HG02588 (cell line): ENCODE data around the gene STX5.
A peak's percentile ranks its signal among the peaks of the same experiment; 100 is the strongest.
"Not testable (repeated sequence)": the region's sequence is repeated elsewhere in the genome, so short reads cannot be mapped to it uniquely, and the experiment has no call there.

ENCODE experiments used
- ATAC-seq: cut with Tn5 transposase; IDR thresholded peaks from one replicate; pipeline ENCODE4 v1.9.1; 2021; ENCODE audit warnings: mild to moderate bottlenecking, moderate library complexity; ENCODE audit not compliant: unreplicated experiment

STX5 gene

GRCh38 chr11:62854825-62855570 is 23.1 kb upstream of the STX5 start:
- no peak for ATAC-seq

DNA sequence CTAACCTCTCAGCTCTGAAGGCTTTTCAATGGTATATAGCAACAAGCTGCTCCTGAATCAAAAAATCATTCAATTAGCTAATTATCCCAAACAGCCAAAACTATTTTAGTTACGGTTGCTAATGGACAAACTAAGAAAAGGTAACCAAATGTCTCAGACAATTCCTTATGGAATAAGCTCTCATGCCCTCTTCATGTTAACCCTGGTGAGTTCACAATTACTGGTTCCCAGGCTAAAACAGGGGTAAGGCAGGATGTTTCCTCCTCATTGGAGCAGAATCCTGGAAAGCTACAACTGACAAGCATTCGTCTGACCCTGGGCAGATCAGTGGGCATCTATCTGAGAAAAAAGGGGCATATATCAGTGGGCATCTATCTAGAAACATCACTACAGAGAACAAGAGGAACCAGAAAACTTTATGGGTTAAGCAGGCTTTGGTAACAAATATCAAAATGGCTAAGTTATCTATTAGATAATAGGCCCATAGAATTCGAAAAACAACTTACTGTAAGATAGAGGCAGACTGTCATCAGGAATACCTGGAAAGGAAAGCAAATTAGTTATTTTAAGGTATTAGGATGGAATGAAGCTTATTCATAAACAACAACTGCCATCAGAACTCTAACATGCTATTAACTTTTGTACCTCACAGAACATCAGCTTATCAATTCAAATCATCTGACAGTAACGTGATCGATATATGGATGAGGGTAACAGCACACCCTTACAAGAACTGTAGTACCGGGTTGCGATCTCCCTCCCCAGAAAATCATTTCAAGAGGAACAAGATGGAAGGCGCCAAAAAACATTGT is 22.4 kb upstream of the STX5 start:
- no peak for ATAC-seq

DNA sequence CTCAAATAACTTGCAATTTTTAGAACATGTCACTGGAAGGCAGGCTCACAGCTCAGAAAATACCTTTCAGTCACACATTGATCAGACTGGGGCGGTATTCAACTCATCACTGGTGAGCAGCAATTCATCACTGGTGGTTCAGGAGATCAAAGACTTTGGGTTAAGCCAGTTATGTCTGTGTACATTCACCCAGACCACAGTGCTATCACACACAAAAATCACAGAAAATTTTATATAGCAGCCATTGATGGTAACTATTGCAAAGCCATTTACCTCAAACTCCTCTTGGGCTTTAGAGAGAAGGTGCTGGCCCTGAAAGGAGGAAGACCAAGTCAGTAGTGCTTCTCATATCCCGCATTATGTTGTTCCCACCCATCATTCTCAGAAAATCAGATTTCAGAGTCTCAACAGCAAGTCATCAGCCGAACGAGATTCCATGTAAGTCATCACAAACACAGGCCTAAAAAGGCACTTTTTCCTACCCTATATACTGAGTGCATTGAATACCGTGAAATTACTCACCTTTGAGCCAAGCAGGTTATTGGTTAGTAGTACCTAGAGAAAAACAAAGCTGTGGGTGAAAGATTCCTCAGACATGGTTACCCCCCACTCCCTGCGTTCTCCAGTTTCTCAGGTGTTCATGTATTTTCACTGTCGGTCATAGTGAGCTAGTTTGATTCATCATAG is 21.6 kb upstream of the STX5 start:
- ATAC-seq, result no peak

- ATAC-seq, result no peak
Observed at GRCh38 chr11:62852523-62853188, 20.8 kb upstream of the STX5 start.

DNA sequence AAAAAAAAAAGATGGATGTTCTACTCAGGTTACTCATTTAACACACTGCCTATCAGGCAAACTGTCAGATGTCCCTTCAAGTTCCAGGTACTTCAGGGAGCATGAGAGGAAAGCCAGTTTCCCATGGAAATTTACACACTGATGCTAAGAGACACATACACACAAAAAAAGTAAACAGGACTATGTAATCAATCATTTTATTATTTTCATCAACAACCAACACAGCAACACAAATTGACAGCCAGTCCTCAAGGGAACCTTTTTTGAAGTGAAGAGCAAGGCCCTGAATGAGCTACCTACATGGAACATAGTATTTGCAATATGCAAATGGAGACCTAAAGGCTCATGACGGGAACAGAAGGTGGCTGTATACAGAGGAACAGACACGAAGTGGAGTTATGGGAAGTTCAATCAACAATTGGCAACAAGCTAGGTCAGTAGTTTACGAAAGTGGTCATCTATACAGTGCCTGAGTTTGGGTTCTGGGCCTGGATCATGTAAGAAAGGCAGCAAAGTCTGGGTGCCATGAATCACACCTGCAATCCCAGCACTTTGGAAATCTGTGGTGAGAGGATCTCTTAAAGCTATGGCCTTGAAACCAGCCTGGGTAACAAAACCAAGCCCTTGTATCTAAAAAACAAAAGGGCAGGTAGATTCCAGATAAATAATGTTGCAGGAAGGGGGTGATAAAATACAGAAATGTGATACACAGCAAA is 20.1 kb upstream of the STX5 start:
- ATAC-seq, result no peak

DNA sequence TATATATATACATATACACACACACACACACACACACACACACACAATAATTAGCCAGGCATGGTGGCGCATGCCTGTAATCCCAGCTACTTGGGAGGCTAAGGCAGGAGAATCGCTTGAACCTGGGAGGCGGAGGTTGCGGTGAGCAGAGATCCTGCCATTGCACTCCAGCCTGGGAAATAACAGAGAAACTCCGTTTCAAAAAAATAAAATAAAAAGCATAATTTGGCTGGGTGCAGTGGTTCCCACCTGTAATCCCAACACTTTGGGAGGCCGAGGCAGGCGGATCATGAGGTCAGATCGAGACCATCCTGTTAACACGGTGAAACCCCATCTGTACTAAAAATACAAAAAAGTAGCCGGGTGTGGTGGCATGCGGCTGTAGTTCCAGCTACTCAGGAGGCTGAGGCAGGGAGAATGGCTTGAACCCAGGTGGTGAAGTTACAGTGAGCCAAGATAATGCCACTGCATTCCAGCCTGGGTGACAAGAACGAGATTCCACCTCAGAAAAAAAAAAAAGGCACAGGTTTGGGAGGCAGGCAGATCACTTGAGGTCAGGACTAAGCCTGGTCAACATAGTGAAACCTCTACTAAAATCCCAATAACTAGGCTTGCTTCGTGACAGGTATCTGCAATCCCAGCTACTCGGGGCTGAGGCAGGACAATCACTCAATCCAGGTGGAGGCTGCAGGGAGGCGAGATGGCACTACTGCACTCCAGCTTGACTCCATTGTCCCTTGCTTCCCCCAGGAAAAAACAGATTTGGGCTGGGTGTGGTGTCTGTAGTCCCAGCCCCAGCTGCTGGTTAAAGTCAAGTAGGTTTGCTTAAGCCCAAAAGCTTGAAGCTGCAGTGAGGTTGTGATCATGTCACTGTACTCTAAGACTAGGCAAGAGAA is 19.3 kb upstream of the STX5 start:
- ATAC-seq, result no peak

- no peak for ATAC-seq
Observed at GRCh38 chr11:62847767-62848314, 16.0 kb upstream of the STX5 start.

DNA sequence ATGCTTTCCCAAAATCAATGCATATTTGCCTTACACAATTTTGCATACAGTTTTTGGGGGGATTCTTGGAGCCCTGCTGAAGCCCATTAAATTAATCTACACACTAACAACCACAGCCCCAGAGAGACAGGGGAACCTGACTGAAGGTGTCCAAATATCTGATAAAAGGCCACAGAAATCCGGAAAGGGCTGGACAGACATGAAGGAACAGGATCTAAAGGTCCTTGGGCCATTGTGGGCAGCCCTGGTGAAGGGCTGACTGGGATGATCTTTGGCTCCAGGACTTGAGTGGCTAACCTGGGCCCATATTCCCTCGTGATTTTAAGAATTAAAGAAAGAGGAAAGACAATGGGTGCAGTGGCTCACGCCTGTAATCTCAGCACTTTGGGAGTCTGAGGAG is 14.3 kb upstream of the STX5 start:
- no peak for ATAC-seq

DNA sequence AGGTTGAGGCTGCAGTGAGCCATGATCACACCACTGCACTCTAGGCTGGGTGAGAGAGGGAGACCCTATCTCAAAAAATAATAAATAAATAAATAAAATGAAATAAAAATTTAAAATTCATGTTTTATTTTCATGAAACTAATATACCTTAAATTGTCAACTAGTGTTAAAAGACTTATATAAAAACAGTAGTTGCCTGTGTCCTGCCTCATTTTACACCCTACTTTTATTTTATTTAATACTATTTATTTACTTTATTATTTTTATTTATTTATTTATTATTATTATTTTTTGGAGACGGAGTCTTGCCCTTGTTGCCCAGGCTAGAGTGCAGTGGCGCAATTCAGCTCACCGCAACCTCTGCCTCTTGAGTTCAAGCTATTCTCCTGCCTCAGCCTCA is 12.3 kb upstream of the STX5 start:
- no peak for ATAC-seq

- ATAC-seq, result no peak
Observed at GRCh38 chr11:62843466-62843865, 11.6 kb upstream of the STX5 start.

DNA sequence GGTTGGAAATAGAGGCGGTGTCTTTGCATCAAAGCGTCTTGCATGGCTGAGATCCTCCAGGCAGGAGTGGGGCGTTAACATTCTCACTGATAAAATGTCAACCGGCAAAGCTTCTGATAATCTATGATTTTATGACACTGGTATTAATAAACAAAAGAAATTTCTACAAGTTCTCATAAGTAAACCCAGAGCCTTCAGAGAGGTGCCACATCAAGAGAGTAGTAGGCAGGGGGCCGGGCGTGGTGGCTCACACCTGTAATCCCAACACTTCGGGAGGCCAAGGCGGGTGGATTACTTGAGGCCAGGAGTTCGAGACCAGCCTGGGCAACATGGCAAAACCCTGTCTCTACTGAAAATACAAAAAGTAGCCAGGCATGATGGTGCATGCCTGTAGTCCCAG is 11.0 kb upstream of the STX5 start:
- not testable (repeated sequence) for ATAC-seq

DNA sequence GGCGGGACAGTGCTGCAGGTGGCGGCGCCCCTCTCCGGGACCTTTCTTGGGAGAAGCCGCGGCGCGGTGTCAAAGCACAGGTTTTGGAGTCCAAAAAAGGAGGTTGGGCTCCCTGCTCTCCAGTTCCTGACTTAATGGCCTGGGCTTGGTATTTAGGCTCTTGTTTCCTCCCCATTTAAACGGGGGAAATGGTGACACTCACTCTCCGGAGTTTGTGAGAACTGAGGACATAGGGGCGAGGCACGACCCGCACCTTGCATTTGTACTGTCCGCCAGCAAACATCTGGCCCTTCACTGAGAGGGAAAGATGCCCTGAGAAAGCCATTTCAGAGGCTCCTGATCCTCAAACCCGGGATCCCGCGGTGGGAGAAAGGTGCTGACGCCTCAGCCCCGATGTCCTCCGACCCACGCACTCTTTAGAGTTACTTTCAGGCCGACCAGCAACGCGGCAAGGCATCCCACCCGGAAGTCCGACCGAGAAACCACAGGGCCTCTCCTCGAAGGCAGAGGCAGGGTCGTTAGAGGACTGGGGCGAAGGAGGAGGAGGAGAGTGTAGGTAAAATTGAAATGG is 10.4 kb upstream of the STX5 start:
- ATAC-seq, result no peak

DNA sequence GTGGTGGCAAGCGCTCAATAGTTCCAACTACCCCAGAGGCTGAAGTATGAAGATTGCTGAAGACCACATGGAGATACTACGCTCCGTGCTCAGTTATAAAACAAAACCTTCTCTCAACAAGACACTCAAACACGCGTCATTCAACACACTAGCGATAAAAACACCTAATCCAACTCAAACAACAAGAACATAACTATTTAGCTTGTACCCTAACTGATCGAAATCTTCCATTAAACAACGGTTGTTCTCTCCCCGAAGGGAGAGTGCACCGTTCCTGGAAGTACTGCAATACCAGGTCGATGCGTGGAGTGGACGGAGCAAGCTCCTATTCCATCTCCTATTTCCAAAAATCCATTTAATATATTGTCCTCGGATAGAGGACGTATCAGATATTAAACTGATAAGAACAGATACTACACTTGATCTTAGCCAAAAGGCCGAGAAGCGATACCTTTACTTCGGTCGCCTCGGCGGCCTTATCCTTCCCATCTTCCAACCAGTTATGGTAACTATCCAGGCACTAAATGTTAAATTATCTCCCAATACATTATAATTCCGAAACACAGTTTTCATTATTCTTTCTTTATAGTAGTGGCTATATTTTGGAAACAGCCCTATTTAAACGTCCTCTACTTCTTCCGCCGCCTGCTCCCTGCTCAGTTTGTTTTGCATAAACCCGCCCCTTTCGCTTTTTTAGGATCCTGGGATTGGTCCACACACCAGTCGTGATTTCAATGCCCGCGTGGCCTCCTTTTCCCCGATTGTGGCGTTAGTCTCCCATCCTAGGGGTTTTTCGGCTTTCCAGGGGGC is 9.7 kb upstream of the STX5 start:
- ATAC-seq, result peak; percentile 41

- ATAC-seq, result peak; percentile 6
Observed at GRCh38 chr11:62840721-62841360, 9.0 kb upstream of the STX5 start.

- peak; percentile 43 for ATAC-seq
Observed at GRCh38 chr11:62839050-62839945, 7.4 kb upstream of the STX5 start, which contains the start of gene WDR74. Gene WDR74 (minus strand): TSS chr11:62839590. CDS start chr11:62839570, 20 bp downstream.

- no peak for ATAC-seq
Observed at GRCh38 chr11:62835336-62835735, 3.5 kb upstream of the STX5 start.
